A673 (cell line): ENCODE results near the gene DTWD2. TPM values are rescaled to one million over a fixed set of nuclear protein-coding genes. Genes with fewer than 3 reads are reported as not detected.
A peak's percentile ranks its signal among the peaks of the same experiment; 100 is the strongest.

Experiments used
- BruUV-seq: library from RNA; stranded (reverse); fragments of 400-500 nt; replicated peaks from 2 replicates; lab custom pipeline; 2021; lab: Mats Ljungman, UMichigan
- CTCF ChIA-PET: fragments of 300-600 bp; sonication (Branson Sonifier 250); formaldehyde crosslinking; loops from one replicate; lab custom pipeline; 2022; ENCODE audit warnings: antibody characterized with exemption; lab: Charles Lee
- POLR2A ChIA-PET: fragments of 300-600 bp; sonication (Branson Sonifier 250); formaldehyde crosslinking; loops from one replicate; lab custom pipeline; 2022; ENCODE audit warnings: antibody characterized with exemption; ENCODE audit not compliant: low non-redundant PET; lab: Charles Lee
- DNase-seq: peaks from one replicate; pipeline ENCODE4 v3.0.0-alpha.2; 2015; ENCODE audit warnings: low spot score
- H3K27ac ChIP-seq: fragments of 200-600 bp; sonication (generic); 2 replicates; pipeline ENCODE4 v1.5.1; 2016; ENCODE audit warnings: mixed run types, low read depth, mild to moderate bottlenecking, mixed read lengths, antibody characterized with exemption, low read length; ENCODE audit not compliant: poor library complexity, severe bottlenecking
- H3K27me3 ChIP-seq: fragments of 200-600 bp; sonication (generic); replicated peaks from 2 replicates; pipeline ENCODE4 v1.6.1; 2017; ENCODE audit warnings: mixed run types, low read depth, mild to moderate bottlenecking, mixed read lengths, antibody characterized with exemption, low read length; ENCODE audit not compliant: insufficient read depth, poor library complexity
- H3K36me3 ChIP-seq: fragments of 200-600 bp; sonication (generic); 2 replicates; pipeline ENCODE4 v1.6.1; 2016; ENCODE audit warnings: mixed run types, mild to moderate bottlenecking, mixed read lengths, antibody characterized with exemption, low read length; ENCODE audit not compliant: insufficient read depth, poor library complexity, severe bottlenecking
- H3K4me1 ChIP-seq: fragments of 200-600 bp; sonication (generic); 2 replicates; pipeline ENCODE4 v1.6.1; 2017; ENCODE audit warnings: mixed run types, mild to moderate bottlenecking, mixed read lengths, antibody characterized with exemption, low read length; ENCODE audit not compliant: insufficient read depth, poor library complexity, severe bottlenecking
- H3K4me3 ChIP-seq: fragments of 200-600 bp; sonication (generic); 2 replicates; pipeline ENCODE4 v1.5.1; 2016; ENCODE audit warnings: low read depth, mixed run types, mild to moderate bottlenecking, mixed read lengths, low read length; ENCODE audit not compliant: poor library complexity, severe bottlenecking
- H3K9me3 ChIP-seq: fragments of 200-600 bp; sonication (generic); 2 replicates; pipeline ENCODE4 v1.6.1; 2016; ENCODE audit warnings: mixed run types, low read depth, mild to moderate bottlenecking, mixed read lengths, antibody characterized with exemption, low read length; ENCODE audit not compliant: poor library complexity, severe bottlenecking
- EZH2 ChIP-seq: fragments of 200-600 bp; sonication (generic); IDR thresholded peaks from 2 replicates; pipeline ENCODE4 v1.6.1; 2017; ENCODE audit warnings: borderline replicate concordance, low read depth, mild to moderate bottlenecking, mixed read lengths, antibody characterized with exemption, low read length; ENCODE audit not compliant: poor library complexity, severe bottlenecking
- intact Hi-C: fragments of 100-400 bp; cut with micrococcal nuclease; formaldehyde crosslinking; loops from one replicate; pipeline ENCODE4 v1.10.0; 2022; ENCODE audit not compliant: unreplicated experiment
- total RNA-seq: library from RNA; stranded (reverse); gene quantifications from 2 replicates; pipeline ENCODE4 v1.2.3, GENCODE V29; 2021
- TF ChIP-seq, protein P1 (sequence below): fragments of 300-800, 200-600 bp; sonication (generic); conservative IDR thresholded peaks from 2 replicates; pipeline ENCODE4 v1.5.1; 2017; ENCODE audit warnings: low read depth, mild to moderate bottlenecking, antibody characterized with exemption, low read length, moderate library complexity, mixed read lengths

The DTWD2 gene
- total RNA-seq, 1 experiment from 2014 or later: 12.1 TPM

DNA sequence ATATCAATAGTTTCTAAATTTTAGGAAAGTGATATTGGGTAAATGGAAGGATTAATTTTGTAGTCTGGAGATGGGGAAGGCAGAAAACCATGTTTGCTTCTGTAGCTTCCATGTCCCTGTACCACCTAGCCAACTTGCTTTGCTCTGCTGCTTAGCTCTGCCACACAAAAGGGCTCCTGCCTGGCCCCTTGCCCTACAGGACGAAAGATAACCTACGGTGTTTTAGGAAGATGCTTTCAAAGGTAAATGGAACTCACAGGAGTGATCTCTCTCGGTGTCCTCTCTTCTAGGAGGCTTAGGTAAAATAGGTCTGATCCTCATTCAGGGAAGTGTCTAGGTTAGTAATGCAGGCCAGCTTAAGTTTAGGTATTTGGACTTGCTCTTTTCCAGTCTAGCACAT lies 44.8 kb upstream of the DTWD2 start:
- no peak for DNase-seq
- POLR2A ChIA-PET: no interaction called here
- H3K27me3 ChIP-seq: no peaks in the 10 kb centered on the region

DNA sequence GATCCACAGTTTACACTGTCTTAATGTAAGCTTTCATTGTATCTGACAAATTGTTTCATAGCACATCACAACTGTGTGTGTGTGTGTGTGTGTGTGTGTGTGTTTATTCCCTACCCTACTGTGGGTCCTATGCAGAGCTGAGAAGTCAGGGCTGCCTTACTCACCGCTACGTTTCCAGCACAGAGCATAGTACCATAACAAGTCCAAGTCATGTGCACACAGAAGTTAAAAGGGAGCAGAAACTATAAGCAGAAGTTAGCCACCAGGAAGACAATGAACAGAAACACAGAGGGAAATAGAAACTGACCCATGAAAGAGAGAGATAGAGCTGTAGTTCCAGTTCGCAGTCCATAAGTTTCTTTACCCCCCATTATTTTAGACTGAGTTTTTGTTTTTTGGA lies 44.3 kb upstream of the DTWD2 start:
- ChIA-PET CTCF (no interaction called here), POLR2A (no interaction called here)
- Histone ChIP-seq H3K4me3 (no peak overlapping the region), H3K9me3 (no peaks in the 10 kb centered on the region), H3K4me1 (peaks cover 22% of the 10 kb centered on the region), H3K27ac (no peak overlapping the region), H3K27me3 (no peaks in the 10 kb centered on the region), H3K36me3 (no peaks in the 10 kb centered on the region)
- TF ChIP-seq, protein P1, sequence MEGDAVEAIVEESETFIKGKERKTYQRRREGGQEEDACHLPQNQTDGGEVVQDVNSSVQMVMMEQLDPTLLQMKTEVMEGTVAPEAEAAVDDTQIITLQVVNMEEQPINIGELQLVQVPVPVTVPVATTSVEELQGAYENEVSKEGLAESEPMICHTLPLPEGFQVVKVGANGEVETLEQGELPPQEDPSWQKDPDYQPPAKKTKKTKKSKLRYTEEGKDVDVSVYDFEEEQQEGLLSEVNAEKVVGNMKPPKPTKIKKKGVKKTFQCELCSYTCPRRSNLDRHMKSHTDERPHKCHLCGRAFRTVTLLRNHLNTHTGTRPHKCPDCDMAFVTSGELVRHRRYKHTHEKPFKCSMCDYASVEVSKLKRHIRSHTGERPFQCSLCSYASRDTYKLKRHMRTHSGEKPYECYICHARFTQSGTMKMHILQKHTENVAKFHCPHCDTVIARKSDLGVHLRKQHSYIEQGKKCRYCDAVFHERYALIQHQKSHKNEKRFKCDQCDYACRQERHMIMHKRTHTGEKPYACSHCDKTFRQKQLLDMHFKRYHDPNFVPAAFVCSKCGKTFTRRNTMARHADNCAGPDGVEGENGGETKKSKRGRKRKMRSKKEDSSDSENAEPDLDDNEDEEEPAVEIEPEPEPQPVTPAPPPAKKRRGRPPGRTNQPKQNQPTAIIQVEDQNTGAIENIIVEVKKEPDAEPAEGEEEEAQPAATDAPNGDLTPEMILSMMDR: no peak
- TF ChIP-seq EZH2: no peak
- BruUV-seq: no TSS peak
- no peak for DNase-seq
- intact Hi-C loops: no loop called here

More for the DNA sequence above, 44.8 kb upstream of the DTWD2 start:
- intact Hi-C loops: no loop called here
- no TSS peak for BruUV-seq
- CTCF ChIA-PET: no interaction called here
- H3K36me3 ChIP-seq: no peaks in the 10 kb centered on the region
- H3K27ac ChIP-seq: no peak overlapping the region
- no peak for TF ChIP-seq EZH2
- TF ChIP-seq, protein P1: no peak
- no peaks in the 10 kb centered on the region for H3K9me3 ChIP-seq
- H3K4me1 ChIP-seq: peaks cover 20% of the 10 kb centered on the region
- no peak overlapping the region for H3K4me3 ChIP-seq

DNA sequence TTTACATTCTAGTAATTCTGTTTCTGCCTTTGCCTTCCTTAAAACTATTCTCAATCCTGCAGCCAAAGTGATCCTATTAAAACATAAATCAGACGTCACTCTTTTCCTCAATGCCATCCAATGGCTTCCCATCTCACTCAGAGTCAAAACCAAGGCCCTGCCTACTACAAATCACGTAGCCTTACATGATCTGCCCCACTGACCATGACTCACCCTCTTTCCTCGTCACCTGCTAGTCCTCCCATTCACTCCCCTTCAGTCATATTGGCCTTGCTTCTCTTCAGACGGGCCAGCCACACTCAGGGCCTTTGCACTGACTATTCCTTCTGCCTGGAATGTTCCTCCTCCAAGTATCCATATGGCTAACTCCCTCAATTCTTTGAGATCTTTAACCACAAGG lies 43.6 kb upstream of the DTWD2 start:
- no peak overlapping the region for H3K27ac ChIP-seq
- no peaks in the 10 kb centered on the region for H3K27me3 ChIP-seq
- BruUV-seq: no TSS peak
- peaks cover 22% of the 10 kb centered on the region for H3K4me1 ChIP-seq
- intact Hi-C loops: no loop called here
- peak; percentile 26 for DNase-seq
- H3K36me3 ChIP-seq: no peaks in the 10 kb centered on the region
- TF ChIP-seq EZH2: no peak
- TF ChIP-seq, protein P1: no peak
- POLR2A ChIA-PET: no interaction called here
- no peak overlapping the region for H3K4me3 ChIP-seq
- CTCF ChIA-PET: no interaction called here
- H3K9me3 ChIP-seq: no peaks in the 10 kb centered on the region
